WTC11 (cell line): ENCODE results near the gene KIRREL3.

Experiments
- FOXK1 ChIP-seq: sonication (generic); formaldehyde crosslinking; IDR thresholded peaks from 2 replicates; pipeline ENCODE4 v1.8.0; 2022; ENCODE audit warnings: mild to moderate bottlenecking, moderate library complexity, missing genetic modification reagents
- NFE2L1 ChIP-seq: sonication (generic); formaldehyde crosslinking; IDR thresholded peaks from 2 replicates; pipeline ENCODE4 v1.8.1; 2023; ENCODE audit warnings: missing genetic modification reagents
- TF ChIP-seq, protein P1 (sequence below): fragments of 200-600 bp; IDR thresholded peaks from 2 replicates; pipeline ENCODE4 v1.8.0; 2022; ENCODE audit warnings: antibody characterized with exemption
- TF ChIP-seq, protein P2 (sequence below): sonication (generic); formaldehyde crosslinking; IDR thresholded peaks from 2 replicates; pipeline ENCODE4 v1.8.1; 2022; ENCODE audit warnings: missing genetic modification reagents, borderline replicate concordance
- TF ChIP-seq, protein P3 (sequence below): sonication (generic); formaldehyde crosslinking; IDR thresholded peaks from 2 replicates; pipeline ENCODE4 v1.8.0; 2022; ENCODE audit warnings: mild to moderate bottlenecking, missing genetic modification reagents

DNA sequence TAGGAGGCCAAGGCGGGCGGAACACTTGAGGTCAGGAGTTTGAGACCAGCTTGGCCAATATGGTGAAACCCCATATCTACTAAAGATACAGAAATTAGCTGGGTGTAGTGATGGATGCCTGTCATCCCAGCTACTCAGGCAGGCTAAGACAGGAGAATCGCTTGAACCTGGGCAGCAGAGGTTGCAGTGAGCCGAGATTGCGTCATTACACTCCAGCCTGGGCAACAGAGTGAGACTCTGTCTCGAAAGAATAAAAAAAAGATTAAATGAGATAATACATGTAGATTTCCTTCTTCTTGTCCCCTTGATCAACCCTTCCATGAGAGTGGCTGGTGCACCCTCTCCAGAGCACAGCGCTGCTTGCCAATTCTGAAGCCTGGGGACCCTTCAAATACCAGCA is 538.1 kb downstream of the KIRREL3 start:
- TF ChIP-seq, protein P1, sequence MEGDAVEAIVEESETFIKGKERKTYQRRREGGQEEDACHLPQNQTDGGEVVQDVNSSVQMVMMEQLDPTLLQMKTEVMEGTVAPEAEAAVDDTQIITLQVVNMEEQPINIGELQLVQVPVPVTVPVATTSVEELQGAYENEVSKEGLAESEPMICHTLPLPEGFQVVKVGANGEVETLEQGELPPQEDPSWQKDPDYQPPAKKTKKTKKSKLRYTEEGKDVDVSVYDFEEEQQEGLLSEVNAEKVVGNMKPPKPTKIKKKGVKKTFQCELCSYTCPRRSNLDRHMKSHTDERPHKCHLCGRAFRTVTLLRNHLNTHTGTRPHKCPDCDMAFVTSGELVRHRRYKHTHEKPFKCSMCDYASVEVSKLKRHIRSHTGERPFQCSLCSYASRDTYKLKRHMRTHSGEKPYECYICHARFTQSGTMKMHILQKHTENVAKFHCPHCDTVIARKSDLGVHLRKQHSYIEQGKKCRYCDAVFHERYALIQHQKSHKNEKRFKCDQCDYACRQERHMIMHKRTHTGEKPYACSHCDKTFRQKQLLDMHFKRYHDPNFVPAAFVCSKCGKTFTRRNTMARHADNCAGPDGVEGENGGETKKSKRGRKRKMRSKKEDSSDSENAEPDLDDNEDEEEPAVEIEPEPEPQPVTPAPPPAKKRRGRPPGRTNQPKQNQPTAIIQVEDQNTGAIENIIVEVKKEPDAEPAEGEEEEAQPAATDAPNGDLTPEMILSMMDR: no peak
- TF ChIP-seq NFE2L1 (CRISPR knock-in tag) (no peak), FOXK1 (CRISPR knock-in tag) (no peak)
- TF ChIP-seq, protein P2, sequence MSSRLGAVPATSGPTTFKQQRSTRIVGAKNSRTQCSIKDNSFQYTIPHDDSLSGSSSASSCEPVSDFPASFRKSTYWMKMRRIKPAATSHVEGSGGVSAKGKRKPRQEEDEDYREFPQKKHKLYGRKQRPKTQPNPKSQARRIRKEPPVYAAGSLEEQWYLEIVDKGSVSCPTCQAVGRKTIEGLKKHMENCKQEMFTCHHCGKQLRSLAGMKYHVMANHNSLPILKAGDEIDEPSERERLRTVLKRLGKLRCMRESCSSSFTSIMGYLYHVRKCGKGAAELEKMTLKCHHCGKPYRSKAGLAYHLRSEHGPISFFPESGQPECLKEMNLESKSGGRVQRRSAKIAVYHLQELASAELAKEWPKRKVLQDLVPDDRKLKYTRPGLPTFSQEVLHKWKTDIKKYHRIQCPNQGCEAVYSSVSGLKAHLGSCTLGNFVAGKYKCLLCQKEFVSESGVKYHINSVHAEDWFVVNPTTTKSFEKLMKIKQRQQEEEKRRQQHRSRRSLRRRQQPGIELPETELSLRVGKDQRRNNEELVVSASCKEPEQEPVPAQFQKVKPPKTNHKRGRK (CRISPR knock-in tag): no peak
- TF ChIP-seq, protein P3, sequence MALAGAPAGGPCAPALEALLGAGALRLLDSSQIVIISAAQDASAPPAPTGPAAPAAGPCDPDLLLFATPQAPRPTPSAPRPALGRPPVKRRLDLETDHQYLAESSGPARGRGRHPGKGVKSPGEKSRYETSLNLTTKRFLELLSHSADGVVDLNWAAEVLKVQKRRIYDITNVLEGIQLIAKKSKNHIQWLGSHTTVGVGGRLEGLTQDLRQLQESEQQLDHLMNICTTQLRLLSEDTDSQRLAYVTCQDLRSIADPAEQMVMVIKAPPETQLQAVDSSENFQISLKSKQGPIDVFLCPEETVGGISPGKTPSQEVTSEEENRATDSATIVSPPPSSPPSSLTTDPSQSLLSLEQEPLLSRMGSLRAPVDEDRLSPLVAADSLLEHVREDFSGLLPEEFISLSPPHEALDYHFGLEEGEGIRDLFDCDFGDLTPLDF (CRISPR knock-in tag): no peak
